Vagina (tissue), 2 donors: ENCODE data around the gene FAR2. TPM values are rescaled to one million over a fixed set of nuclear protein-coding genes. Genes with fewer than 3 reads are reported as not detected.

Experiments
- DNase-seq, 2 donors: peaks; one replicate each; pipeline ENCODE4 v3.0.0-alpha.2; 2017; ENCODE audit errors: extremely low spot score in 2 of 2
- H3K27ac ChIP-seq: fragments of 200-600 bp; sonication (generic); one replicate; pipeline ENCODE4 v1.5.1; 2019
- H3K27me3 ChIP-seq: fragments of 200-600 bp; sonication (generic); one replicate; pipeline ENCODE4 v1.5.1; 2019
- H3K36me3 ChIP-seq, 2 donors: fragments of 200-600 bp; sonication (generic); one replicate each; pipeline ENCODE4 v1.5.1; 2017 to 2019
- H3K4me1 ChIP-seq: fragments of 200-600 bp; sonication (generic); one replicate; pipeline ENCODE4 v1.5.1; 2019
- H3K4me3 ChIP-seq, 2 donors: fragments of 200-600 bp; sonication (generic); 1 replicate in 1 of 2; 2 replicates in 1 of 2; pipeline ENCODE4 v1.5.1; 2016 to 2019
- H3K9me3 ChIP-seq: fragments of 200-600 bp; sonication (generic); one replicate; pipeline ENCODE4 v1.5.1; 2019
- CTCF ChIP-seq, 3 experiments: fragments of 450-650 bp in 2 of 3; fragments of 200-600 bp in 1 of 3; sonication (generic) in 1 of 3; IDR thresholded peaks; one replicate each; pipeline ENCODE4 v1.5.1; 2017 to 2019; ENCODE audit warnings: antibody characterized with exemption in 3 of 3, mild to moderate bottlenecking in 2 of 3, moderate library complexity in 2 of 3
- POLR2A ChIP-seq, 2 donors: fragments of 450-650 bp; IDR thresholded peaks; one replicate each; pipeline ENCODE4 v1.6.1; 2017; ENCODE audit warnings: antibody characterized with exemption in 2 of 2, mild to moderate bottlenecking in 2 of 2, moderate library complexity in 2 of 2
- POLR2AphosphoS5 ChIP-seq, 2 donors: sonication (generic); formaldehyde crosslinking; IDR thresholded peaks; one replicate each; pipeline ENCODE4 v1.9.0; 2017; ENCODE audit warnings: antibody characterized with exemption in 2 of 2, mild to moderate bottlenecking in 2 of 2, low read depth in 1 of 2; ENCODE audit not compliant: insufficient read depth in 1 of 2
- intact Hi-C: fragments of 100-400 bp; cut with DNase I; formaldehyde crosslinking; loops from one replicate; pipeline ENCODE4 v1.15.1; 2023
- total RNA-seq: library from RNA; depleted of rRNA; stranded (reverse); fragments of >200 nt; gene quantifications from one replicate; pipeline ENCODE4 v1.2.3, GENCODE V29; 2016

The FAR2 gene
- total RNA-seq, 1 donor from 2014 or later, result 16.2 TPM

GRCh38 chr12:29223956-29224543 lies 75.0 kb downstream of the FAR2 start:
- intact Hi-C loops, result no loop called here
- H3K27ac ChIP-seq, result no peak overlapping the region
- H3K4me3 ChIP-seq, result no peak overlapping the region
- TF ChIP-seq CTCF (IDR thresholded peaks at IDR 0.05) (no peak), POLR2AphosphoS5 (IDR thresholded peaks at IDR 0.05; ENCODE audit: insufficient read depth in 1 of 2, low read depth in 1 of 2) (no peak), POLR2A (IDR thresholded peaks at IDR 0.05) (no peak)
- no peak for DNase-seq
- no peaks in the 10 kb centered on the region for H3K36me3 ChIP-seq
- no peaks in the 10 kb centered on the region for H3K9me3 ChIP-seq
- H3K4me1 ChIP-seq, result no peaks in the 10 kb centered on the region
- no peaks in the 10 kb centered on the region for H3K27me3 ChIP-seq

GRCh38 chr12:29224572-29224971 lies 75.5 kb downstream of the FAR2 start:
- Histone ChIP-seq H3K4me1 (no peaks in the 10 kb centered on the region), H3K4me3 (no peak overlapping the region), H3K9me3 (no peaks in the 10 kb centered on the region), H3K27ac (no peak overlapping the region), H3K36me3 (no peaks in the 10 kb centered on the region), H3K27me3 (no peaks in the 10 kb centered on the region)
- intact Hi-C loops, result no loop called here
- no peak for DNase-seq
- TF ChIP-seq POLR2A (IDR thresholded peaks at IDR 0.05), result no peak
- no peak for TF ChIP-seq POLR2AphosphoS5 (IDR thresholded peaks at IDR 0.05; ENCODE audit: insufficient read depth in 1 of 2, low read depth in 1 of 2)
- TF ChIP-seq CTCF (IDR thresholded peaks at IDR 0.05), result no peak

GRCh38 chr12:29225834-29226233 lies 76.8 kb downstream of the FAR2 start:
- no peaks in the 10 kb centered on the region for H3K27me3 ChIP-seq
- H3K9me3 ChIP-seq, result no peaks in the 10 kb centered on the region
- intact Hi-C loops, result no loop called here
- H3K4me1 ChIP-seq, result no peaks in the 10 kb centered on the region
- TF ChIP-seq POLR2A (IDR thresholded peaks at IDR 0.05), result no peak
- no peak for TF ChIP-seq CTCF (IDR thresholded peaks at IDR 0.05)
- no peak for TF ChIP-seq POLR2AphosphoS5 (IDR thresholded peaks at IDR 0.05; ENCODE audit: insufficient read depth in 1 of 2, low read depth in 1 of 2)
- H3K4me3 ChIP-seq, result no peak overlapping the region
- no peak overlapping the region for H3K27ac ChIP-seq
- no peaks in the 10 kb centered on the region for H3K36me3 ChIP-seq
- DNase-seq, result no peak

- H3K36me3 ChIP-seq, result no peaks in the 10 kb centered on the region
- no peak overlapping the region for H3K27ac ChIP-seq
- no peaks in the 10 kb centered on the region for H3K9me3 ChIP-seq
- no peaks in the 10 kb centered on the region for H3K4me1 ChIP-seq
- H3K27me3 ChIP-seq, result no peaks in the 10 kb centered on the region
- DNase-seq, result no peak
- intact Hi-C loops, result no loop called here
- TF ChIP-seq POLR2A (IDR thresholded peaks at IDR 0.05) (no peak), CTCF (IDR thresholded peaks at IDR 0.05) (no peak)
- H3K4me3 ChIP-seq, result no peak overlapping the region
These were observed 77.5 kb downstream of the FAR2 start for GRCh38 chr12:29226616-29227015.

GRCh38 chr12:29228474-29229157 lies 79.5 kb downstream of the FAR2 start:
- no peak overlapping the region for H3K27ac ChIP-seq
- no peaks in the 10 kb centered on the region for H3K36me3 ChIP-seq
- intact Hi-C loops, result no loop called here
- no peak overlapping the region for H3K4me3 ChIP-seq
- H3K27me3 ChIP-seq, result no peaks in the 10 kb centered on the region
- TF ChIP-seq CTCF (IDR thresholded peaks at IDR 0.05), result no peak
- TF ChIP-seq POLR2AphosphoS5 (IDR thresholded peaks at IDR 0.05; ENCODE audit: insufficient read depth in 1 of 2, low read depth in 1 of 2), result no peak
- no peak for TF ChIP-seq POLR2A (IDR thresholded peaks at IDR 0.05)
- no peaks in the 10 kb centered on the region for H3K9me3 ChIP-seq
- no peak for DNase-seq
- H3K4me1 ChIP-seq, result no peaks in the 10 kb centered on the region
